Measurements from ENCODE around the gene PPP1R37. TPM values are rescaled to one million over a fixed set of nuclear protein-coding genes. Genes with fewer than 3 reads are reported as not detected.

The PPP1R37 gene
- total and polyA plus RNA-seq, 2 of the 13 experiments (the other 11 are each of a cell fraction or from before 2014, with no cell fraction given): 9.0 to 14.3 TPM

DNA sequence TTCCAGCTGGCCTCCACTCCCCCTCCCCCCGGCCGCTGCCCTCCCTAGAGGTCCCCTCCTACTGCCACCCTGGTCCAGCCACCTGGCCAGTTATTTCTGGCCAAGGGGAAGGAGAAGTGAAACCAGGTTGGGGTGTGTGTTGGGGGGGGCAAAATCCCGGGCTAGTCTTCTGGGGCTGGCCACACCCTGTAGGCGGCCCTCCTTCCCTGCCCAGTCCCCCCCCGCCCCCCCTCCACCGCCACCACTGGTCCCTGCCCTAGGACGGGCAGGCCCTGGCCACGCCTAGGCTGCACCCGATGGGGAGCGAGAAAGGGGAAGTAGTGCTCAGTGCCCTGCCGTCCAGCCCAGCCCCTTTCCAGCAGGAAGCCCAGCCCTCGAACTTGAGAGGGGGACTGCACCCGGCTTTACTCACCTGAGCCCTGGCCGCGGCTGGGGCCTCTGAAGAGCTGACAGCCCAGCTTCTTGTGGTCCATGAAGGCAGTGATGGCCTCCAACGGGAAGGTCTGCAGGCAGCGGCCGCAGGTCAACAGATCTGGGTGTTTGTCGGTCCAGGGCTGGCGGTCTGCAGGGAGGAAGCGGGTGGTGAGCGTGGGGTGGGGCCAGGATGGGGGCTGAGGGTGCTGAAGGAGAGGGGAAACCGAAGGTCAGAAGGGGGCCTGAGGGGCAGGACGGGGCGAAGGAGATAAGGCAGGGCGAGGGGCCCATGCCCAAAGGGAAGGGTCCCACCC lies 17.5 kb upstream of the PPP1R37 start (continued):
- no peak for TF ChIP-seq TEAD3 (CRISPR knock-in tag; optimal IDR thresholded peaks at IDR 0.05; ENCODE audit: borderline replicate concordance)
- TF ChIP-seq ZNF451 (CRISPR knock-in tag; IDR thresholded peaks at IDR 0.05): no peak
- TF ChIP-seq NFKB2 (CRISPR knock-in tag; IDR thresholded peaks at IDR 0.05; ENCODE audit: borderline replicate concordance): no peak
- no peak for TF ChIP-seq ZNF430 (CRISPR knock-in tag; IDR thresholded peaks at IDR 0.05)
- TF ChIP-seq HNF4G (IDR thresholded peaks at IDR 0.05; ENCODE audit: borderline replicate concordance, low read depth, low read length): no peak
- TF ChIP-seq HNF4G (CRISPR knock-in tag; IDR thresholded peaks at IDR 0.05; ENCODE audit: borderline replicate concordance, low read depth): peak; percentile 25; the same call in 1 of the 2 replicates
- TF ChIP-seq ZNF317 (CRISPR knock-in tag; IDR thresholded peaks at IDR 0.05): no peak
- no peak for TF ChIP-seq PHB2 (IDR thresholded peaks at IDR 0.05; ENCODE audit: partially characterized antibody)
- TF ChIP-seq EZH2 (conservative IDR thresholded peaks at IDR 0.05; ENCODE audit: low read depth, low read length): no peak
- TF ChIP-seq, protein P1, sequence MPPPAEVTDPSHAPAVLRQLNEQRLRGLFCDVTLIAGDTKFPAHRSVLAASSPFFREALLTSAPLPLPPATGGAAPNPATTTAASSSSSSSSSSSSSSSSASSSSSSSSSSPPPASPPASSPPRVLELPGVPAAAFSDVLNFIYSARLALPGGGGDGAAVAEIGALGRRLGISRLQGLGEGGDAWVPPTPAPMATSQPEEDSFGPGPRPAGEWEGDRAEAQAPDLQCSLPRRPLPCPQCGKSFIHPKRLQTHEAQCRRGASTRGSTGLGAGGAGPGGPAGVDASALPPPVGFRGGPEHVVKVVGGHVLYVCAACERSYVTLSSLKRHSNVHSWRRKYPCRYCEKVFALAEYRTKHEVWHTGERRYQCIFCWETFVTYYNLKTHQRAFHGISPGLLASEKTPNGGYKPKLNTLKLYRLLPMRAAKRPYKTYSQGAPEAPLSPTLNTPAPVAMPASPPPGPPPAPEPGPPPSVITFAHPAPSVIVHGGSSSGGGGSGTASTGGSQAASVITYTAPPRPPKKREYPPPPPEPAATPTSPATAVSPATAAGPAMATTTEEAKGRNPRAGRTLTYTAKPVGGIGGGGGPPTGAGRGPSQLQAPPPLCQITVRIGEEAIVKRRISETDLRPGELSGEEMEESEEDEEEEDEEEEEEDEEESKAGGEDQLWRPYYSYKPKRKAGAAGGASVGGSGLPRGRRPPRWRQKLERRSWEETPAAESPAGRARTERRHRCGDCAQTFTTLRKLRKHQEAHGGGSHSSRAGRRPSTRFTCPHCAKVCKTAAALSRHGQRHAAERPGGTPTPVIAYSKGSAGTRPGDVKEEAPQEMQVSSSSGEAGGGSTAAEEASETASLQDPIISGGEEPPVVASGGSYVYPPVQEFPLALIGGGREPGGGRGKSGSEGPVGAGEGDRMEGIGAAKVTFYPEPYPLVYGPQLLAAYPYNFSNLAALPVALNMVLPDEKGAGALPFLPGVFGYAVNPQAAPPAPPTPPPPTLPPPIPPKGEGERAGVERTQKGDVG (CRISPR knock-in tag; IDR thresholded peaks at IDR 0.05; ENCODE audit: borderline replicate concordance): no peak
- TF ChIP-seq, protein P2, sequence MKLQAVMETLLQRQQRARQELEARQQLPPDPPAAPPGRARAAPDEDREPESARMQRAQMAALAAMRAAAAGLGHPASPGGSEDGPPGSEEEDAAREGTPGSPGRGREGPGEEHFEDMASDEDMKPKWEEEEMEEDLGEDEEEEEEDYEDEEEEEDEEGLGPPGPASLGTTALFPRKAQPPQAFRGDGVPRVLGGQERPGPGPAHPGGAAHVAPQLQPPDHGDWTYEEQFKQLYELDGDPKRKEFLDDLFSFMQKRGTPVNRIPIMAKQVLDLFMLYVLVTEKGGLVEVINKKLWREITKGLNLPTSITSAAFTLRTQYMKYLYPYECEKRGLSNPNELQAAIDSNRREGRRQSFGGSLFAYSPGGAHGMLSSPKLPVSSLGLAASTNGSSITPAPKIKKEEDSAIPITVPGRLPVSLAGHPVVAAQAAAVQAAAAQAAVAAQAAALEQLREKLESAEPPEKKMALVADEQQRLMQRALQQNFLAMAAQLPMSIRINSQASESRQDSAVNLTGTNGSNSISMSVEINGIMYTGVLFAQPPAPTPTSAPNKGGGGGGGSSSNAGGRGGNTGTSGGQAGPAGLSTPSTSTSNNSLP (IDR thresholded peaks at IDR 0.05; ENCODE audit: low read depth, low read length): no peak
- TF ChIP-seq SOX6 (IDR thresholded peaks at IDR 0.05): no peak
- no peak for TF ChIP-seq SOX6 (CRISPR knock-in tag; IDR thresholded peaks at IDR 0.05)
- TF ChIP-seq ZFP36L1 (CRISPR knock-in tag; IDR thresholded peaks at IDR 0.05): no peak
- 0 out of 2 replicates have a peak, but pooled peaks have one; percentile 11 for TF ChIP-seq POGZ (CRISPR knock-in tag; IDR thresholded peaks at IDR 0.05)
- TF ChIP-seq ZFP41 (CRISPR knock-in tag; IDR thresholded peaks at IDR 0.05; ENCODE audit: borderline replicate concordance): peak; percentile 22; the same call in 1 of the 2 replicates
- TF ChIP-seq HHEX (CRISPR knock-in tag; IDR thresholded peaks at IDR 0.05): no peak
- no peak for TF ChIP-seq CHD4 (IDR thresholded peaks at IDR 0.05; ENCODE audit: borderline replicate concordance, low read length)
- no peak for TF ChIP-seq MBNL3 (CRISPR knock-in tag; conservative IDR thresholded peaks at IDR 0.05)
- TF ChIP-seq GATAD2A (CRISPR knock-in tag; IDR thresholded peaks at IDR 0.05): no peak
- TF ChIP-seq ZNF205 (CRISPR knock-in tag; IDR thresholded peaks at IDR 0.05): no peak
- TF ChIP-seq MYNN (CRISPR knock-in tag; IDR thresholded peaks at IDR 0.05; ENCODE audit: low read depth): no peak
- no peak for TF ChIP-seq XBP1 (CRISPR knock-in tag; IDR thresholded peaks at IDR 0.05)
- TF ChIP-seq ZNF138 (CRISPR knock-in tag; IDR thresholded peaks at IDR 0.05; ENCODE audit: low read depth): no peak
- TF ChIP-seq ZNF772 (CRISPR knock-in tag; IDR thresholded peaks at IDR 0.05): no peak
- TF ChIP-seq, protein P3, sequence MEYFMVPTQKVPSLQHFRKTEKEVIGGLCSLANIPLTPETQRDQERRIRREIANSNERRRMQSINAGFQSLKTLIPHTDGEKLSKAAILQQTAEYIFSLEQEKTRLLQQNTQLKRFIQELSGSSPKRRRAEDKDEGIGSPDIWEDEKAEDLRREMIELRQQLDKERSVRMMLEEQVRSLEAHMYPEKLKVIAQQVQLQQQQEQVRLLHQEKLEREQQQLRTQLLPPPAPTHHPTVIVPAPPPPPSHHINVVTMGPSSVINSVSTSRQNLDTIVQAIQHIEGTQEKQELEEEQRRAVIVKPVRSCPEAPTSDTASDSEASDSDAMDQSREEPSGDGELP (IDR thresholded peaks at IDR 0.05; ENCODE audit: borderline replicate concordance, low read depth): peak; percentile 17; the same call in 1 of the 2 replicates
- no peak for TF ChIP-seq REXO4 (CRISPR knock-in tag; IDR thresholded peaks at IDR 0.05; ENCODE audit: borderline replicate concordance)

Data from HepG2 (cell line).